Loucy (cell line): ENCODE results near the gene CLCN7.

Experiments
- H2AFZ ChIP-seq: fragments of 200-600 bp; sonication (generic); 2 replicates; pipeline ENCODE4 v1.6.0; 2016; ENCODE audit warnings: antibody characterized with exemption, mild to moderate bottlenecking, low read length, moderate library complexity
- H3F3A ChIP-seq: fragments of 200-600 bp; 2 replicates; pipeline ENCODE4 v1.6.0; 2016; ENCODE audit warnings: antibody characterized with exemption, low read depth, mild to moderate bottlenecking
- H3K27me3 ChIP-seq: fragments of 200-600 bp; sonication (generic); 2 replicates; pipeline ENCODE4 v1.6.1; 2014; ENCODE audit warnings: low read length, mild to moderate bottlenecking; ENCODE audit not compliant: insufficient read depth, poor library complexity, severe bottlenecking
- H3K36me3 ChIP-seq: fragments of 200-600 bp; sonication (generic); 2 replicates; pipeline ENCODE4 v1.6.1; 2016; ENCODE audit warnings: low read length; ENCODE audit not compliant: insufficient read depth
- H3K4me1 ChIP-seq: fragments of 200-600 bp; sonication (generic); 2 replicates; pipeline ENCODE4 v1.5.1; 2014; ENCODE audit warnings: low read length, mild to moderate bottlenecking; ENCODE audit not compliant: insufficient read depth, poor library complexity, severe bottlenecking
- H3K4me2 ChIP-seq: fragments of 200-600 bp; sonication (generic); 2 replicates; pipeline ENCODE4 v1.6.0; 2014; ENCODE audit warnings: antibody characterized with exemption, low read length, low read depth, mild to moderate bottlenecking; ENCODE audit not compliant: poor library complexity, severe bottlenecking
- H3K4me3 ChIP-seq: fragments of 200-600 bp; sonication (generic); 2 replicates; pipeline ENCODE4 v1.5.1; 2014; ENCODE audit warnings: low read length, mild to moderate bottlenecking, mixed read lengths; ENCODE audit not compliant: poor library complexity, severe bottlenecking
- H3K79me2 ChIP-seq: fragments of 200-600 bp; sonication (generic); 2 replicates; pipeline ENCODE4 v1.6.1; 2014; ENCODE audit warnings: low read length; ENCODE audit not compliant: insufficient read depth
- H3K9ac ChIP-seq: fragments of 200-600 bp; sonication (generic); 2 replicates; pipeline ENCODE4 v1.6.0; 2014; ENCODE audit warnings: mild to moderate bottlenecking, low read depth, low read length, moderate library complexity; ENCODE audit not compliant: poor library complexity, severe bottlenecking
- H3K9me2 ChIP-seq: fragments of 200-600 bp; sonication (generic); replicated peaks from 2 replicates; pipeline ENCODE4 v1.6.1; 2016; ENCODE audit warnings: low read depth, low read length, mixed read lengths
- H3K9me3 ChIP-seq: fragments of 200-600 bp; sonication (generic); 2 replicates; pipeline ENCODE4 v1.6.1; 2014; ENCODE audit warnings: mild to moderate bottlenecking, antibody characterized with exemption, low read length, low read depth; ENCODE audit not compliant: insufficient read depth
- H4K20me1 ChIP-seq: fragments of 200-600 bp; sonication (generic); 2 replicates; pipeline ENCODE4 v1.6.0; 2014; ENCODE audit warnings: antibody characterized with exemption, low read length, mild to moderate bottlenecking; ENCODE audit not compliant: insufficient read depth, poor library complexity, severe bottlenecking
- EZH2phosphoT487 ChIP-seq: fragments of 200-600 bp; IDR thresholded peaks from 2 replicates; pipeline ENCODE4 v1.6.1; 2018; ENCODE audit warnings: antibody characterized with exemption, mild to moderate bottlenecking, moderate library complexity, borderline replicate concordance
- TF ChIP-seq, protein P1 (sequence below): fragments of 200-600 bp; sonication (generic); conservative IDR thresholded peaks from 2 replicates; pipeline ENCODE4 v1.5.1; 2014; ENCODE audit warnings: mild to moderate bottlenecking, antibody characterized with exemption, low read length

The CLCN7 gene

DNA sequence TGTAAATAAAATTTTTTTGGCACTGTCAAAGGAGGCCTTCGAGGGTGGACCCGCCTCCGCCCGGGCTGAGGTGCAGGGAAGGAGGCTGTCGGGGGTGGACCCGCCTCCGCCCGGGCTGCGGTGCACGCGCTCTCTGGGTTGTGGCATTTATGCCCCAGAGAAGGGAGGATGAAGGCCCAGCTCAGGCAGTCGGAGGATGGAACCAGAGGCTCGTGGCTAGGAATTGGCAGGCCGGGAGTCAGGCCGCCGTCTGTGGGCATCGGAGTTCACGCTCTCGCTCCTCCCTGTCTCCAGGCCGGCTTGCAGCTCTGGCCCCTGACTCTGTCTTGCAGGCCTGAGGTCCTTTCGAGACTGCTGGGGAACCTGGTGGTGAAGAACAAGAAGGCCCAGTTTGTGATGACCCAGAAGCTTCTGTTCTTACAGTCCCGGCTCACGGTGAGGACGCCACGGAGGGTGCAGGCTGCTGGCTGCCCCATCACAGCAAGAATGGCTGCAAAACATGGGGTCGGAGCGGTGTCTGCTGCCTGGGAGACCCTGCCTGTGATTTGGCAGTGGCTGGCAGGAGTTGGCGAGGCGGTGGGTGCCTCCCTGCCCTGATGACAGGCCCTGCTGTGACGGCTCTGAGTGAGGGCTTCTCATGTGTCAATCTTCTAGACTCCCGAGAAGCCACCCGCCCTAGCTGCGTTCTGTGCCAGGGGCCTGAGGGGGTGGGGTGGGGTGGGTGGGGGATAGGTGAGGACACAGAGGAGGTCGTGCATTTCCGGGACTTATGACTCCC is 24.3 kb upstream of the CLCN7 start:
- no peak overlapping the region for H3K4me2 ChIP-seq
- TF ChIP-seq EZH2phosphoT487, result no peak
- H3K9ac ChIP-seq, result no peak overlapping the region
- H3K79me2 ChIP-seq, result peaks cover 15% of the 10 kb centered on the region
- no peak overlapping the region for H3K4me3 ChIP-seq
- H3K36me3 ChIP-seq, result no peaks in the 10 kb centered on the region; the same call in 1 of the 2 replicates
- H3K4me1 ChIP-seq, result no peaks in the 10 kb centered on the region
- no peaks in the 10 kb centered on the region for H4K20me1 ChIP-seq
- no peak overlapping the region for H2AFZ ChIP-seq
- no peaks in the 10 kb centered on the region for H3F3A ChIP-seq
- no peaks in the 10 kb centered on the region for H3K27me3 ChIP-seq
- no peaks in the 10 kb centered on the region for H3K9me2 ChIP-seq
- H3K9me3 ChIP-seq, result no peaks in the 10 kb centered on the region

DNA sequence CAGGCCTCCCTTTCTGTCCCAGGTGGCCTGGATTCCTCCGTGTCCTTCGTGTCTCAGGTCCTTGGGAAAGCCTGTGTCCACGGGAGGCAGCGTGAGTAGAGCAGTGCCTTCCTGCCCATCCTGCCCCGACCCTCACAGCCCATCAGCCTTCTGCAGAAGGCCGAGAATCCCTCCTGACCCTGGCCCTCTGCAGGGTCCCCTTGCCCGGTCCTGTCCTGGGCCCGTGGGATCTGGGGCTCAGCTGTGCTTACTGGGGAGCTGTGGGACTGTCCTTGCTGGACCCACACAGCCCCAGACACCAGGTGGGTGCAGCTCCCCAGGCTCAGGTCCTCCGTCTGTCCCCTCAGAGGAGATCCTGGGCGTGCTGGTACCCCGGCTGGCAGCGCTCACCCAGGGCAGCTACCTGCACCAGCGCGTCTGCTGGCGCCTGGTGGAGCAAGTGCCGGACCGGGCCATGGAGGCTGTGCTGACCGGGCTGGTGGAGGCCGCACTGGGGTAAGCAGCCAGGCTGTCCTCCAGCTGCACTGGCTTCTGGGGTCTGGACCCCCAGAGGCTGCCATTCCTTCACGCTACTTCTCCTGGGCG is 22.3 kb upstream of the CLCN7 start:
- H2AFZ ChIP-seq, result no peak overlapping the region
- no peaks in the 10 kb centered on the region for H3K9me2 ChIP-seq
- no peaks in the 10 kb centered on the region for H3F3A ChIP-seq
- TF ChIP-seq EZH2phosphoT487, result no peak
- no peaks in the 10 kb centered on the region for H3K9me3 ChIP-seq
- H3K4me1 ChIP-seq, result peaks cover 5% of the 10 kb centered on the region
- H3K4me3 ChIP-seq, result no peak overlapping the region
- H3K9ac ChIP-seq, result no peak overlapping the region
- H4K20me1 ChIP-seq, result no peaks in the 10 kb centered on the region
- H3K27me3 ChIP-seq, result no peaks in the 10 kb centered on the region
- H3K4me2 ChIP-seq, result no peak overlapping the region
- peaks cover 23% of the 10 kb centered on the region for H3K79me2 ChIP-seq
- no peaks in the 10 kb centered on the region for H3K36me3 ChIP-seq

DNA sequence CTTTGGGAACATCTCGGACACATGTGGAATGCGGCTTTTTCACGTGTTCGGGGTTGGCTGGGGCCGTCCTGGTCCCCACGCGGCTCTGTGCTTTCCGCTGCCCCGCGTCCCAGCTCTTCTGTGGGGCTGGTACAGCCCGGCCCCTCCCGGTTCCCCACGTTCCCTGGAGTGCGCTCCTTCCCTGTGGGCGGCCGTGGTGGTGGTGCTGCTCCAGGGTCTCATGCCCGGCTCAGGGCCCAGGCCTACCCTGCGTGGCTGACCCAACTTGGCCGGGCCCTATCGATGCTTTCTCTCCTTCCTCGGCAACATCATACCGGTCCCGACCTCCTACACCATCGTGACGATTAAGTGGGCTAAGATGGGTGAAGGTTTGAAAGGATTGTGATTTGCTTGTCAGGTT is 21.6 kb upstream of the CLCN7 start:
- Histone ChIP-seq H3F3A (no peaks in the 10 kb centered on the region), H3K9me2 (no peaks in the 10 kb centered on the region), H3K36me3 (no peaks in the 10 kb centered on the region)

DNA sequence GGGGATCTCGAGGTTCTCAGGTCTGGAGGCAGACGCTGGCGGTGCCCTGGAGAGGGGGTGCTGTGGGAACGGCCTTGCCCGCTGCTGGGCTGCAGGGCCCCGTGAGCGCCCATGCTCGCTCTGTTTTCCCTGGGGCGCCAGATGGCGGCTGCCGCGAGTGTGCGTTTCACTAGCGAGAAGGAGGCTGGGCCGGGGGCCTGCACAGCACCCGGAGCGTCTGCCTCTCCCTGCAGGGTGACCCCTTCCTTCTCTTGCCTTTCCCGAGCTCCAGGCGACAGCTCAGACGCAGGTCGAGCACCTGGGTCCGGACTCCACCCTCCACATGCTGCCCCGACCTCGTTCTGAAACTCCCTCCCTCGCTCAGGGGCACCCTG is 21.0 kb upstream of the CLCN7 start:
- H3K9me3 ChIP-seq, result no peaks in the 10 kb centered on the region
- H3K4me3 ChIP-seq, result no peak overlapping the region
- H2AFZ ChIP-seq, result no peak overlapping the region
- peaks cover 23% of the 10 kb centered on the region for H3K79me2 ChIP-seq
- no peak overlapping the region for H3K9ac ChIP-seq
- no peaks in the 10 kb centered on the region for H3K9me2 ChIP-seq
- no peaks in the 10 kb centered on the region for H4K20me1 ChIP-seq
- H3K4me2 ChIP-seq, result no peak overlapping the region
- no peaks in the 10 kb centered on the region for H3K27me3 ChIP-seq
- H3K36me3 ChIP-seq, result no peaks in the 10 kb centered on the region
- no peaks in the 10 kb centered on the region for H3F3A ChIP-seq
- TF ChIP-seq, protein P1, sequence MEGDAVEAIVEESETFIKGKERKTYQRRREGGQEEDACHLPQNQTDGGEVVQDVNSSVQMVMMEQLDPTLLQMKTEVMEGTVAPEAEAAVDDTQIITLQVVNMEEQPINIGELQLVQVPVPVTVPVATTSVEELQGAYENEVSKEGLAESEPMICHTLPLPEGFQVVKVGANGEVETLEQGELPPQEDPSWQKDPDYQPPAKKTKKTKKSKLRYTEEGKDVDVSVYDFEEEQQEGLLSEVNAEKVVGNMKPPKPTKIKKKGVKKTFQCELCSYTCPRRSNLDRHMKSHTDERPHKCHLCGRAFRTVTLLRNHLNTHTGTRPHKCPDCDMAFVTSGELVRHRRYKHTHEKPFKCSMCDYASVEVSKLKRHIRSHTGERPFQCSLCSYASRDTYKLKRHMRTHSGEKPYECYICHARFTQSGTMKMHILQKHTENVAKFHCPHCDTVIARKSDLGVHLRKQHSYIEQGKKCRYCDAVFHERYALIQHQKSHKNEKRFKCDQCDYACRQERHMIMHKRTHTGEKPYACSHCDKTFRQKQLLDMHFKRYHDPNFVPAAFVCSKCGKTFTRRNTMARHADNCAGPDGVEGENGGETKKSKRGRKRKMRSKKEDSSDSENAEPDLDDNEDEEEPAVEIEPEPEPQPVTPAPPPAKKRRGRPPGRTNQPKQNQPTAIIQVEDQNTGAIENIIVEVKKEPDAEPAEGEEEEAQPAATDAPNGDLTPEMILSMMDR, result no peak
- no peak for TF ChIP-seq EZH2phosphoT487
- H3K4me1 ChIP-seq, result peaks cover 5% of the 10 kb centered on the region

More for the DNA sequence above, 21.6 kb upstream of the CLCN7 start:
- Histone ChIP-seq H2AFZ (no peak overlapping the region), H3K79me2 (peaks cover 23% of the 10 kb centered on the region), H4K20me1 (no peaks in the 10 kb centered on the region), H3K9ac (no peak overlapping the region), H3K4me3 (no peak overlapping the region), H3K4me1 (peaks cover 5% of the 10 kb centered on the region), H3K9me3 (no peaks in the 10 kb centered on the region), H3K4me2 (no peak overlapping the region), H3K27me3 (no peaks in the 10 kb centered on the region)
- TF ChIP-seq EZH2phosphoT487, result no peak
- TF ChIP-seq, protein P1, result no peak
